22Rv1 (cell line): Measurements from ENCODE around the gene PLD4.

Experiments
- ZFX ChIP-seq: fragments of 450-650 bp; IDR thresholded peaks from 2 replicates; pipeline ENCODE4 v1.6.1; 2017; ENCODE audit warnings: antibody characterized with exemption, borderline replicate concordance
- TF ChIP-seq, protein P1 (sequence below): fragments of 450-650 bp; IDR thresholded peaks from 2 replicates; pipeline ENCODE4 v1.5.1; 2017; ENCODE audit warnings: mild to moderate bottlenecking

DNA sequence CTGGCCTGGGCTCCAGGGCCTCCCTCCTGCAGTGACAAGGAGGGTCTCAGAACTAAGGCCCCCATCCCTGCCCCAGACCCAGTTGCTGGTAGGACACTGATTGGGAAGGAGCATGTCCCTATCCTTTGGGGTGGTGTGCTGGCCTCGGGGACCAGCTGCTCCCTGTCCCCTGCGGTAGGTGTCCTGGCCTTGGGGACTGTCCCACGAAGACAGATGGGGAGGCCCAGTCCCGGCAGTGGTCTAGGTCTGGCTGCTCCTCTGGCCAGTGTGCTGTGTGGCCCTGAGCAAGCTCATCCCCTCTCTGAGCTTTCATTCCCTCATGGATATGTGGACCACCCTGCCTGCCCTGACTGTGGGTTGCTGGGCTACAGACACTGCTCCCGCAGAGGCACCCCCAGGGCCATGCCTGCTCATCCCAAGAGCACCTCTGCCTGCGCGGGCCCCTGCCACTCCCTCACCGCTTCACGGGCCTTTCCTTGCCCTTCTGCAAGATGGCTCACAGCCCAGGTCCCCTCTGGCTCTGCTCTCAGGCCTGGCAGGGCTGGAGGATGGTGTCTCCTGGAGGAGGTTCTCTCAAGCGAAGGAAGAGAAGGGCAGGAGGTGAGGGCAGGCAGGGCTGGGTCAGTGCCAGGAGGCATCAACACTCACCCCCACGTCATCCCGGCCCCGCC is 41.0 kb downstream of the PLD4 start:
- TF ChIP-seq, protein P1, sequence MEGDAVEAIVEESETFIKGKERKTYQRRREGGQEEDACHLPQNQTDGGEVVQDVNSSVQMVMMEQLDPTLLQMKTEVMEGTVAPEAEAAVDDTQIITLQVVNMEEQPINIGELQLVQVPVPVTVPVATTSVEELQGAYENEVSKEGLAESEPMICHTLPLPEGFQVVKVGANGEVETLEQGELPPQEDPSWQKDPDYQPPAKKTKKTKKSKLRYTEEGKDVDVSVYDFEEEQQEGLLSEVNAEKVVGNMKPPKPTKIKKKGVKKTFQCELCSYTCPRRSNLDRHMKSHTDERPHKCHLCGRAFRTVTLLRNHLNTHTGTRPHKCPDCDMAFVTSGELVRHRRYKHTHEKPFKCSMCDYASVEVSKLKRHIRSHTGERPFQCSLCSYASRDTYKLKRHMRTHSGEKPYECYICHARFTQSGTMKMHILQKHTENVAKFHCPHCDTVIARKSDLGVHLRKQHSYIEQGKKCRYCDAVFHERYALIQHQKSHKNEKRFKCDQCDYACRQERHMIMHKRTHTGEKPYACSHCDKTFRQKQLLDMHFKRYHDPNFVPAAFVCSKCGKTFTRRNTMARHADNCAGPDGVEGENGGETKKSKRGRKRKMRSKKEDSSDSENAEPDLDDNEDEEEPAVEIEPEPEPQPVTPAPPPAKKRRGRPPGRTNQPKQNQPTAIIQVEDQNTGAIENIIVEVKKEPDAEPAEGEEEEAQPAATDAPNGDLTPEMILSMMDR: no peak
- no peak for TF ChIP-seq ZFX
